SK-N-SH treated with all-trans-retinoic acid at 6 μM for 48 hours (cell line): ENCODE measurements around the gene SGF29.

ENCODE experiments used
- ATAC-seq: fragments of 200-7000 bp; cut with Tn5 transposase; 3 replicates; pipeline ENCODE4 v1.9.1; 2020; ENCODE audit warnings: mild to moderate bottlenecking, moderate library complexity
- ARNTL ChIP-seq: fragments of 450-650 bp; formaldehyde crosslinking; IDR thresholded peaks from 2 replicates; pipeline ENCODE4 v1.5.0; 2020; ENCODE audit warnings: low read depth, mild to moderate bottlenecking, moderate library complexity, borderline replicate concordance
- BACH2 ChIP-seq: fragments of 250-450 bp; sonication (Bioruptor Pico); IDR thresholded peaks from 2 replicates; pipeline ENCODE4 v1.9.0; 2021; ENCODE audit warnings: mild to moderate bottlenecking, borderline replicate concordance
- CREB5 ChIP-seq: fragments of 250-450 bp; sonication (Bioruptor Pico); IDR thresholded peaks from 2 replicates; pipeline ENCODE4 v1.5.1; 2020; ENCODE audit warnings: low read depth, mild to moderate bottlenecking, moderate library complexity
- CSDC2 ChIP-seq: fragments of 250-450 bp; sonication (Bioruptor Pico); IDR thresholded peaks from 2 replicates; pipeline ENCODE4 v1.5.0; 2020; ENCODE audit warnings: mild to moderate bottlenecking, moderate library complexity
- ESRRG ChIP-seq: fragments of 250-450 bp; sonication (Bioruptor Pico); IDR thresholded peaks from 2 replicates; pipeline ENCODE4 v1.6.1; 2021; ENCODE audit warnings: mild to moderate bottlenecking
- OSR1 ChIP-seq: fragments of 250-450 bp; sonication (Bioruptor Pico); IDR thresholded peaks from 2 replicates; pipeline ENCODE4 v1.8.0; 2022; ENCODE audit warnings: moderate library complexity, mild to moderate bottlenecking, inconsistent platforms
- POU6F1 ChIP-seq: fragments of 250-450 bp; sonication (Bioruptor Pico); IDR thresholded peaks from 2 replicates; pipeline ENCODE4 v1.8.0; 2021; ENCODE audit warnings: low read depth, mild to moderate bottlenecking, moderate library complexity, borderline replicate concordance
- PPARA ChIP-seq: fragments of 250-450 bp; sonication (Bioruptor Pico); IDR thresholded peaks from 2 replicates; pipeline ENCODE4 v1.5.0; 2020; ENCODE audit warnings: mild to moderate bottlenecking, borderline replicate concordance
- RARB ChIP-seq: fragments of 250-450 bp; sonication (Bioruptor Pico); IDR thresholded peaks from 2 replicates; pipeline ENCODE4 v1.8.0; 2021; ENCODE audit warnings: mild to moderate bottlenecking, moderate library complexity
- TCF4 ChIP-seq: fragments of 250-450 bp; sonication (Bioruptor Pico); IDR thresholded peaks from 2 replicates; pipeline ENCODE4 v1.8.0; 2021; ENCODE audit warnings: mild to moderate bottlenecking, moderate library complexity, borderline replicate concordance
- TOX ChIP-seq: fragments of 250-450 bp; sonication (Bioruptor Pico); IDR thresholded peaks from 2 replicates; pipeline ENCODE4 v1.8.0; 2021; ENCODE audit warnings: mild to moderate bottlenecking, moderate library complexity, borderline replicate concordance
- ZC3H10 ChIP-seq: fragments of 250-450 bp; sonication (Bioruptor Pico); IDR thresholded peaks from 2 replicates; pipeline ENCODE4 v1.5.1; 2021; ENCODE audit warnings: mild to moderate bottlenecking, moderate library complexity
- ZFP30 ChIP-seq: fragments of 450-650 bp; formaldehyde crosslinking; IDR thresholded peaks from 2 replicates; pipeline ENCODE4 v1.5.0; 2022; ENCODE audit warnings: mild to moderate bottlenecking, moderate library complexity
- ZNF565 ChIP-seq: fragments of 450-650 bp; formaldehyde crosslinking; conservative IDR thresholded peaks from 2 replicates; pipeline ENCODE4 v1.5.0; 2020; ENCODE audit warnings: low read depth, mild to moderate bottlenecking, moderate library complexity
- ZNF70 ChIP-seq: fragments of 450-650 bp; formaldehyde crosslinking; IDR thresholded peaks from 2 replicates; pipeline ENCODE4 v1.5.0; 2020; ENCODE audit warnings: mild to moderate bottlenecking, moderate library complexity
- ZNF8 ChIP-seq: fragments of 450-650 bp; formaldehyde crosslinking; IDR thresholded peaks from 2 replicates; pipeline ENCODE4 v1.5.0; 2020; ENCODE audit warnings: mild to moderate bottlenecking, moderate library complexity
- TF ChIP-seq, protein P1 (sequence below): fragments of 250-450 bp; sonication (Bioruptor Pico); IDR thresholded peaks from 2 replicates; pipeline ENCODE4 v1.5.1; 2021; ENCODE audit warnings: mild to moderate bottlenecking, moderate library complexity
- TF ChIP-seq, protein P2 (sequence below): fragments of 250-450 bp; sonication (Bioruptor Pico); IDR thresholded peaks from 2 replicates; pipeline ENCODE4 v1.5.0; 2020; ENCODE audit warnings: mild to moderate bottlenecking, moderate library complexity
- TF ChIP-seq, protein P3 (sequence below): fragments of 250-450 bp; sonication (Bioruptor Pico); IDR thresholded peaks from 2 replicates; pipeline ENCODE4 v1.8.0; 2020; ENCODE audit warnings: mild to moderate bottlenecking, moderate library complexity, borderline replicate concordance

SGF29 gene

GRCh38 chr16:28573738-28574718, 20.3 kb downstream of the SGF29 start (continued):
- TF ChIP-seq POU6F1 (CRISPR knock-in tag) = no peak

DNA sequence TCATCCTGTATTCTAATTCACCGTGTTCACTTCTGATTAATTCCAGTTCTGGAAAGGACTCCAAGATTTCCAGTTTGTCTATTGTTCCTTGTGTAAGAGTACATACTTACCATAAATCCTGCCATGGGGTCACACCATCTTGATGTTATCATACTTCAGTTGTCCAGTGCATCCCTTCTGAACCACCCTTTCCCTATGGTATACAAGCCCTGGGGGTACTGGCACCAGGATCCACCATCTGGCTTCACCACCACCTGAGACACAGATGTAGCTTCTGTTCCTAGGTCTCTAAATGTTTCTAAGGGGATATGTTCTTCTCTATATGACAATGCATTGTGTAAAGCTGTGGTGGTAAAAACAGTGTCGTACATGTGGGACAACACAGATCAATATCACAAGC, 21.2 kb downstream of the SGF29 start:
- ATAC-seq = no peak
- TF ChIP-seq TCF4 (CRISPR knock-in tag) (peak; percentile 22; the same call in 1 of the 2 replicates), TOX (CRISPR knock-in tag) (no peak), ZNF8 (CRISPR knock-in tag) (peak; percentile 94)

- TF ChIP-seq ESRRG (CRISPR knock-in tag) (no peak), OSR1 (CRISPR knock-in tag) (no peak), PPARA (CRISPR knock-in tag) (no peak), CSDC2 (CRISPR knock-in tag) (no peak), RARB (CRISPR knock-in tag) (no peak), POU6F1 (CRISPR knock-in tag) (no peak), ZFP30 (no peak), BACH2 (no peak), ZC3H10 (no peak), ZNF565 (CRISPR knock-in tag) (no peak), ZNF70 (CRISPR knock-in tag) (no peak), CREB5 (CRISPR knock-in tag) (no peak), ARNTL (CRISPR knock-in tag) (no peak)
- TF ChIP-seq, protein P1, sequence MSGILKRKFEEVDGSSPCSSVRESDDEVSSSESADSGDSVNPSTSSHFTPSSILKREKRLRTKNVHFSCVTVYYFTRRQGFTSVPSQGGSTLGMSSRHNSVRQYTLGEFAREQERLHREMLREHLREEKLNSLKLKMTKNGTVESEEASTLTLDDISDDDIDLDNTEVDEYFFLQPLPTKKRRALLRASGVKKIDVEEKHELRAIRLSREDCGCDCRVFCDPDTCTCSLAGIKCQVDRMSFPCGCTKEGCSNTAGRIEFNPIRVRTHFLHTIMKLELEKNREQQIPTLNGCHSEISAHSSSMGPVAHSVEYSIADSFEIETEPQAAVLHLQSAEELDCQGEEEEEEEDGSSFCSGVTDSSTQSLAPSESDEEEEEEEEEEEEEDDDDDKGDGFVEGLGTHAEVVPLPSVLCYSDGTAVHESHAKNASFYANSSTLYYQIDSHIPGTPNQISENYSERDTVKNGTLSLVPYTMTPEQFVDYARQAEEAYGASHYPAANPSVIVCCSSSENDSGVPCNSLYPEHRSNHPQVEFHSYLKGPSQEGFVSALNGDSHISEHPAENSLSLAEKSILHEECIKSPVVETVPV = no peak
- TF ChIP-seq, protein P2, sequence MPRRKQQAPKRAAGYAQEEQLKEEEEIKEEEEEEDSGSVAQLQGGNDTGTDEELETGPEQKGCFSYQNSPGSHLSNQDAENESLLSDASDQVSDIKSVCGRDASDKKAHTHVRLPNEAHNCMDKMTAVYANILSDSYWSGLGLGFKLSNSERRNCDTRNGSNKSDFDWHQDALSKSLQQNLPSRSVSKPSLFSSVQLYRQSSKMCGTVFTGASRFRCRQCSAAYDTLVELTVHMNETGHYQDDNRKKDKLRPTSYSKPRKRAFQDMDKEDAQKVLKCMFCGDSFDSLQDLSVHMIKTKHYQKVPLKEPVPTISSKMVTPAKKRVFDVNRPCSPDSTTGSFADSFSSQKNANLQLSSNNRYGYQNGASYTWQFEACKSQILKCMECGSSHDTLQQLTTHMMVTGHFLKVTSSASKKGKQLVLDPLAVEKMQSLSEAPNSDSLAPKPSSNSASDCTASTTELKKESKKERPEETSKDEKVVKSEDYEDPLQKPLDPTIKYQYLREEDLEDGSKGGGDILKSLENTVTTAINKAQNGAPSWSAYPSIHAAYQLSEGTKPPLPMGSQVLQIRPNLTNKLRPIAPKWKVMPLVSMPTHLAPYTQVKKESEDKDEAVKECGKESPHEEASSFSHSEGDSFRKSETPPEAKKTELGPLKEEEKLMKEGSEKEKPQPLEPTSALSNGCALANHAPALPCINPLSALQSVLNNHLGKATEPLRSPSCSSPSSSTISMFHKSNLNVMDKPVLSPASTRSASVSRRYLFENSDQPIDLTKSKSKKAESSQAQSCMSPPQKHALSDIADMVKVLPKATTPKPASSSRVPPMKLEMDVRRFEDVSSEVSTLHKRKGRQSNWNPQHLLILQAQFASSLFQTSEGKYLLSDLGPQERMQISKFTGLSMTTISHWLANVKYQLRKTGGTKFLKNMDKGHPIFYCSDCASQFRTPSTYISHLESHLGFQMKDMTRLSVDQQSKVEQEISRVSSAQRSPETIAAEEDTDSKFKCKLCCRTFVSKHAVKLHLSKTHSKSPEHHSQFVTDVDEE = no peak
- TF ChIP-seq, protein P3, sequence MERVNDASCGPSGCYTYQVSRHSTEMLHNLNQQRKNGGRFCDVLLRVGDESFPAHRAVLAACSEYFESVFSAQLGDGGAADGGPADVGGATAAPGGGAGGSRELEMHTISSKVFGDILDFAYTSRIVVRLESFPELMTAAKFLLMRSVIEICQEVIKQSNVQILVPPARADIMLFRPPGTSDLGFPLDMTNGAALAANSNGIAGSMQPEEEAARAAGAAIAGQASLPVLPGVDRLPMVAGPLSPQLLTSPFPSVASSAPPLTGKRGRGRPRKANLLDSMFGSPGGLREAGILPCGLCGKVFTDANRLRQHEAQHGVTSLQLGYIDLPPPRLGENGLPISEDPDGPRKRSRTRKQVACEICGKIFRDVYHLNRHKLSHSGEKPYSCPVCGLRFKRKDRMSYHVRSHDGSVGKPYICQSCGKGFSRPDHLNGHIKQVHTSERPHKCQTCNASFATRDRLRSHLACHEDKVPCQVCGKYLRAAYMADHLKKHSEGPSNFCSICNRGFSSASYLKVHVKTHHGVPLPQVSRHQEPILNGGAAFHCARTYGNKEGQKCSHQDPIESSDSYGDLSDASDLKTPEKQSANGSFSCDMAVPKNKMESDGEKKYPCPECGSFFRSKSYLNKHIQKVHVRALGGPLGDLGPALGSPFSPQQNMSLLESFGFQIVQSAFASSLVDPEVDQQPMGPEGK = no peak
- ATAC-seq = no peak
These were observed 21.9 kb downstream of the SGF29 start for GRCh38 chr16:28575446-28576109.
